Measurements from ENCODE around the gene RABEP1.
A peak's percentile ranks its signal among the peaks of the same experiment; 100 is the strongest.

RABEP1 gene

DNA sequence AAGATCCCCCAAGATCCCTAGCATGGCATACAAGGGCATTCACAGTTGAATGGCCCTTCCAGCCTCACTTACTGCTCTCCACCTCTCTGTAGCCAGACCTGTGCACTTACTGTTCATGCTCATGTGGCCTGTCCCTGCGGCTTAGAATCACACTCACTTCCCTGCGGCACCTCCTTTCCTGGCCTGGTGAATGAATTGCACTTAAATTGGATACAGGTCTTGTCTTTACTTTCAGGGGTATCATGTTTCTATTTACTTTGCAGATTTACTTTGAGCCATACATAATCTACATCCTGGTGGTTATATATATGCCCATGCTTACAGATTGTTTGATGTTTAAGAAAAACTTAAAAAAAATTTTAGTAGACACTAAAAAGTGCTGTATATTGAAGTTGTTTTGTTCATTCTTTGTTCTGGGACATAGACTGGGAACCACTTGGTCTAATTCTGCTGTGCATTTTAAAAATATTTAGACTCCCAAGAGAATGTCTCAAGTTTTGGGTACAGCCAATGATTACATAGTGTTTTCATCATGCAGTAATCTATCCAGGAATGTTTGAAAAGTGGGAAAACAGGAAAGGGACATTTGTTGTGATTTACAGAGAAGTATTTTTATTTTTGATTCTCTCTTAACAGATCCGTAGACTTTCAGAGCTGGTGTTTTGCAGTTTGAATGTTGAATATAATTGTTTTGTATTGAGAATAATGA lies 73.5 kb downstream of the RABEP1 start:
- H3K4me3 ChIP-seq (ENCODE audit: low read length): no peak overlapping the region
- no peaks in the 10 kb centered on the region for H3K4me1 ChIP-seq (ENCODE audit: control insufficient read depth, low read depth, low read length)
- H3K9ac ChIP-seq (ENCODE audit: low read length): no peak overlapping the region
- H2BK120ac ChIP-seq (ENCODE audit: low read depth, low read length): no peak overlapping the region
- no peak overlapping the region for H2AK5ac ChIP-seq (ENCODE audit: low read length)
- H3K23ac ChIP-seq (ENCODE audit: low read length): no peak overlapping the region
- H3K56ac ChIP-seq (ENCODE audit: low read length): no peak overlapping the region
- no peak overlapping the region for H3K27ac ChIP-seq (ENCODE audit: low read depth, low read length)
- no peak overlapping the region for H3K18ac ChIP-seq (ENCODE audit: low read length)
- H3K79me2 ChIP-seq (ENCODE audit: control insufficient read depth, insufficient read depth, low read length): no peaks in the 10 kb centered on the region
- H3K27me3 ChIP-seq (ENCODE audit: insufficient read depth, low read length, poor library complexity): no peaks in the 10 kb centered on the region
- DNase-seq: no peak
- no CpG with 5 or more reads among the region's 3 CpGs for WGBS (ENCODE audit: extremely low coverage, insufficient coverage, low lambda C conversion rate)
- H3K79me1 ChIP-seq (ENCODE audit: low read length): no peaks in the 10 kb centered on the region
- no peak overlapping the region for H4K5ac ChIP-seq (ENCODE audit: low read length)
- no peak overlapping the region for H2BK5ac ChIP-seq (ENCODE audit: low read length)
- no peak overlapping the region for H3K4ac ChIP-seq (ENCODE audit: low read depth, low read length)
- no peaks in the 10 kb centered on the region for H3K36me3 ChIP-seq (ENCODE audit: control insufficient read depth, insufficient read depth, low read length)
- H2BK15ac ChIP-seq (replicated peaks; ENCODE audit: low read depth): no peak overlapping the region
- no peak overlapping the region for H4K8ac ChIP-seq (ENCODE audit: low read depth, low read length)
- no peak overlapping the region for H3K4me2 ChIP-seq (ENCODE audit: low read length)

DNA sequence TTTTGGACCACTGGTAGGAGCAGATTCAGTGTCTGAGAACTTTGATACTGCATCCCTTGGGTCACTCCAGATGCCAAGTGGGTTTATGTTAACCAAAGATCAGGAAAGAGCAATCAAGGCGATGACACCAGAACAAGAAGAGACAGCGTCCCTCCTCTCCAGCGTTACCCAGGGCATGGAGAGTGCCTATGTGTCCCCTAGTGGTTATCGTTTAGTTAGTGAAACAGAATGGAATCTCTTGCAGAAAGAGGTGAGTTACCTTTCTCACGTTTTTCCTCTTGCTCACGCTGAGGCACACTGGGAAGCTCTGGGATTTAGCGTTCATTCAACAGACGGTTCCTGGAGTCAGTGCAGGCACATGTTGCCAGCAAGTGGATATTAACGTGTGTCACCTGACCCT lies 79.3 kb downstream of the RABEP1 start:
- Histone ChIP-seq H3K18ac (ENCODE audit: low read length) (no peak overlapping the region), H3K27me3 (ENCODE audit: insufficient read depth, low read length, poor library complexity) (no peaks in the 10 kb centered on the region), H3K23ac (ENCODE audit: low read length) (no peak overlapping the region), H2BK120ac (ENCODE audit: low read depth, low read length) (no peak overlapping the region), H3K56ac (ENCODE audit: low read length) (no peak overlapping the region), H2BK5ac (ENCODE audit: low read length) (no peak overlapping the region), H2BK15ac (replicated peaks; ENCODE audit: low read depth) (no peak overlapping the region), H3K4me3 (ENCODE audit: low read length) (no peak overlapping the region), H4K8ac (ENCODE audit: low read depth, low read length) (no peak overlapping the region), H4K5ac (ENCODE audit: low read length) (no peak overlapping the region), H3K9ac (ENCODE audit: low read length) (no peak overlapping the region), H3K79me1 (ENCODE audit: low read length) (peaks cover 3% of the 10 kb centered on the region), H3K4ac (ENCODE audit: low read depth, low read length) (no peak overlapping the region), H2AK5ac (ENCODE audit: low read length) (no peak overlapping the region), H3K27ac (ENCODE audit: low read depth, low read length) (no peak overlapping the region), H3K36me3 (ENCODE audit: control insufficient read depth, insufficient read depth, low read length) (no peaks in the 10 kb centered on the region), H3K79me2 (ENCODE audit: control insufficient read depth, insufficient read depth, low read length) (no peaks in the 10 kb centered on the region), H3K4me1 (ENCODE audit: control insufficient read depth, low read depth, low read length) (peaks cover 13% of the 10 kb centered on the region), H3K4me2 (ENCODE audit: low read length) (no peak overlapping the region)
- no CpG with 5 or more reads among the region's 9 CpGs for WGBS (ENCODE audit: extremely low coverage, insufficient coverage, low lambda C conversion rate)
- no peak for DNase-seq

DNA sequence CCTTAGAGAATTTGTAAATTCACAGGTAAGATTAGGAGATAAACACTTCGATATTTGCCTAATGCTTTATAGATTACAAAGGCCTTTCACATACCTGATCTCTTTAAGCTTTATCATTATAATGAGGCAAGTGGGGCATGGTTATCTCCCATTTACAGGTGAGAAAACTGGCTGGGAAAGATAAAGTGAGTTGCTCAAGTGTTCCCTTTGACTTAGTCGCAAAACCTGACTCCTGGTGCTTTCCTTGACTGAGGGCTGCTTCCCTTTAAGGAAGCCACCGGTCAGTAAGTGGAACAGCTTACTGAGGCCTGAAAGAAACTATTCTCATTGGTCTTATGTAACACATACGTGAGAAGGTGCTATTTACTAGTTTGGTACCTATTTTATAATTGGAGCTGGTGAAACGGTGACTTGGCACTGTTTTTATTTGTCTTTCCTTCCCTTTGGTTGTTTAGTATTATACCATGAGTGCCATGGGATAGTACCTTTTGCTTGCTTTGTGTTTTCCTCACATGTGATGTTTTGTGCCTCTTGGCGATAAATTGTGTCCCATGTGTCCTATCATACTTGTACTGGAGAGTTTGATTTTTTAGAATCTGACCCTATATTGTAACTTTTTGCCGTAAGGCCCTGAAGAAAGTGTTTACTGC lies 80.2 kb downstream of the RABEP1 start:
- DNase-seq: peak; percentile 89
- Histone ChIP-seq H3K23ac (ENCODE audit: low read length) (no peak overlapping the region), H4K5ac (ENCODE audit: low read length) (no peak overlapping the region), H3K56ac (ENCODE audit: low read length) (no peak overlapping the region), H2AK5ac (ENCODE audit: low read length) (no peak overlapping the region), H3K79me1 (ENCODE audit: low read length) (peaks cover 3% of the 10 kb centered on the region), H3K9ac (ENCODE audit: low read length) (no peak overlapping the region), H3K4me1 (ENCODE audit: control insufficient read depth, low read depth, low read length) (peaks cover 13% of the 10 kb centered on the region), H2BK15ac (replicated peaks; ENCODE audit: low read depth) (no peak overlapping the region), H3K36me3 (ENCODE audit: control insufficient read depth, insufficient read depth, low read length) (no peaks in the 10 kb centered on the region), H4K8ac (ENCODE audit: low read depth, low read length) (no peak overlapping the region), H2BK120ac (ENCODE audit: low read depth, low read length) (no peak overlapping the region), H3K79me2 (ENCODE audit: control insufficient read depth, insufficient read depth, low read length) (no peaks in the 10 kb centered on the region), H3K4me3 (ENCODE audit: low read length) (no peak overlapping the region), H3K4me2 (ENCODE audit: low read length) (no peak overlapping the region), H3K18ac (ENCODE audit: low read length) (no peak overlapping the region), H3K4ac (ENCODE audit: low read depth, low read length) (no peak overlapping the region), H3K27me3 (ENCODE audit: insufficient read depth, low read length, poor library complexity) (no peaks in the 10 kb centered on the region), H3K27ac (ENCODE audit: low read depth, low read length) (no peak overlapping the region), H2BK5ac (ENCODE audit: low read length) (no peak overlapping the region)
- no CpG with 5 or more reads among the region's 7 CpGs for WGBS (ENCODE audit: extremely low coverage, insufficient coverage, low lambda C conversion rate)

DNA sequence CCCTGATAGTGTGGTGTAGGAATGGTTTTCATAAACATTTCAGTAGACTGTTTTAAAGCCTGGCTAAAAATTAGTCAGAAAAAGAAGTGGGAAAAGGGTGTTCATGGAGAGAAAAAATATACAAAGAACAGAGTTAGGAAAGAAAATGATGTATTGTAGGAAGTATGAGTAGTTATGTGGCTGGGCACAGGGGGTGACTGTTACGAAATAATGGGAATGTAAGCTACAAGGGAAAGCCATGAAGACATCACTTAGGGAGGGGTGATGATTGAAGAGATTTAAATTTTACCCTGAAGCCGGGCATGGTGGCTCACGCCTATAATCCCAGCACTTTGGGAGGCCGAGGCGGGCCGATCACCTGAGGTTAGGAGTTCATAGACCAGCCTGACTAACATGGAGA lies 82.1 kb downstream of the RABEP1 start:
- H3K4me1 ChIP-seq (ENCODE audit: control insufficient read depth, low read depth, low read length): peaks cover 13% of the 10 kb centered on the region
- no peak overlapping the region for H3K9ac ChIP-seq (ENCODE audit: low read length)
- H2BK5ac ChIP-seq (ENCODE audit: low read length): no peak overlapping the region
- no peak overlapping the region for H3K4me2 ChIP-seq (ENCODE audit: low read length)
- no peak overlapping the region for H4K5ac ChIP-seq (ENCODE audit: low read length)
- H2BK120ac ChIP-seq (ENCODE audit: low read depth, low read length): no peak overlapping the region
- H3K27me3 ChIP-seq (ENCODE audit: insufficient read depth, low read length, poor library complexity): no peaks in the 10 kb centered on the region
- WGBS (ENCODE audit: extremely low coverage, insufficient coverage, low lambda C conversion rate): 100% methylated on average over 1 of the region's 6 CpGs
- no peaks in the 10 kb centered on the region for H3K36me3 ChIP-seq (ENCODE audit: control insufficient read depth, insufficient read depth, low read length)
- H3K56ac ChIP-seq (ENCODE audit: low read length): no peak overlapping the region
- no peak overlapping the region for H3K4ac ChIP-seq (ENCODE audit: low read depth, low read length)
- no peak overlapping the region for H2BK15ac ChIP-seq (replicated peaks; ENCODE audit: low read depth)
- H3K27ac ChIP-seq (ENCODE audit: low read depth, low read length): no peak overlapping the region
- peaks cover 3% of the 10 kb centered on the region for H3K79me1 ChIP-seq (ENCODE audit: low read length)
- H3K79me2 ChIP-seq (ENCODE audit: control insufficient read depth, insufficient read depth, low read length): no peaks in the 10 kb centered on the region
- no peak overlapping the region for H3K18ac ChIP-seq (ENCODE audit: low read length)
- no peak for DNase-seq
- H3K23ac ChIP-seq (ENCODE audit: low read length): no peak overlapping the region
- no peak overlapping the region for H2AK5ac ChIP-seq (ENCODE audit: low read length)
- H4K8ac ChIP-seq (ENCODE audit: low read depth, low read length): no peak overlapping the region
- H3K4me3 ChIP-seq (ENCODE audit: low read length): no peak overlapping the region

DNA sequence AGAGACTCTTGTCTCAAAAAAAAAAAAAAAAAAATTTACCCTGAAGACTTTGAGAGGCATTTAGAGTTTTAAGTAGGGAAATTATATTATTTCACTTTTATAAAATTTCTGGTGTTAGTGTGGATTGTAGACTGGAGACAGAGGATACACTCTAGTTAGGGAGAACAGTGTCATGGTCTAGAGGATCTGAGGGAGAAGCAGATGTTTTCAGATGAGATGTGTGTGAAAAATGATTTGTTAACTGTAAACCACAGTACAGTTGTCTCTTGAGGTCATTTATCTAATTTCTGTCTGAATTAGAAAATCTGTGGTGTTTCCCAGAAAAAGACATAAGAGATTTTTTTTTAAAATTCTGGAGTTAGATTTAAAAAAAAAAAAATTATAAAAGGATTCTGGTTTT lies 82.6 kb downstream of the RABEP1 start:
- Histone ChIP-seq H4K5ac (ENCODE audit: low read length) (no peak overlapping the region), H3K4me3 (ENCODE audit: low read length) (no peak overlapping the region), H3K27ac (ENCODE audit: low read depth, low read length) (no peak overlapping the region), H2AK5ac (ENCODE audit: low read length) (no peak overlapping the region), H3K4ac (ENCODE audit: low read depth, low read length) (no peak overlapping the region), H2BK120ac (ENCODE audit: low read depth, low read length) (no peak overlapping the region), H3K4me2 (ENCODE audit: low read length) (no peak overlapping the region), H3K36me3 (ENCODE audit: control insufficient read depth, insufficient read depth, low read length) (no peaks in the 10 kb centered on the region), H3K23ac (ENCODE audit: low read length) (no peak overlapping the region), H3K79me2 (ENCODE audit: control insufficient read depth, insufficient read depth, low read length) (no peaks in the 10 kb centered on the region), H3K56ac (ENCODE audit: low read length) (no peak overlapping the region), H2BK15ac (replicated peaks; ENCODE audit: low read depth) (no peak overlapping the region), H3K4me1 (ENCODE audit: control insufficient read depth, low read depth, low read length) (peaks cover 13% of the 10 kb centered on the region), H3K18ac (ENCODE audit: low read length) (no peak overlapping the region), H3K27me3 (ENCODE audit: insufficient read depth, low read length, poor library complexity) (no peaks in the 10 kb centered on the region), H3K9ac (ENCODE audit: low read length) (no peak overlapping the region), H4K8ac (ENCODE audit: low read depth, low read length) (no peak overlapping the region), H3K79me1 (ENCODE audit: low read length) (peaks cover 3% of the 10 kb centered on the region), H2BK5ac (ENCODE audit: low read length) (no peak overlapping the region)
- DNase-seq: no peak

DNA sequence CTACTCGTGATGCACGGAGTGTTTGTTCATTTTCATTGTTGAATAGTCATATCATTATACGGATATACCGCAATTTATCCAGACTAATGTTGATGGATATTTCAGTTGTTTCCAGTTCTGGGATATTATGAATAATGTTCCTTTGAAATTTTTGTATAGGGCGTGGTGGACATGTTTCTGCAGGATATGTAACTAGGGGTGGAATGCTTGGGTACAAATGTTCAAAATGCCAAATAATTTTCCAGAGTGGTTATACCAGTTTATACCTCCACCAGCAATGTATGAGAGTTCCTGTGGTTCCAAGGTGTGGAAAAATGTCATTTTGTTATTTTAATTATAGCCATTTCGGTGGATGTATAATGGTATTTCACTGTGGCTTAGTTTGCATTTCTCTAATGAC lies 83.7 kb downstream of the RABEP1 start:
- no peak overlapping the region for H3K18ac ChIP-seq (ENCODE audit: low read length)
- no peak overlapping the region for H4K8ac ChIP-seq (ENCODE audit: low read depth, low read length)
- H3K4me1 ChIP-seq (ENCODE audit: control insufficient read depth, low read depth, low read length): peaks cover 13% of the 10 kb centered on the region
- no CpG with 5 or more reads among the region's 6 CpGs for WGBS (ENCODE audit: extremely low coverage, insufficient coverage, low lambda C conversion rate)
- peaks cover 3% of the 10 kb centered on the region for H3K79me1 ChIP-seq (ENCODE audit: low read length)
- DNase-seq: no peak
- H3K56ac ChIP-seq (ENCODE audit: low read length): no peak overlapping the region
- no peak overlapping the region for H2BK15ac ChIP-seq (replicated peaks; ENCODE audit: low read depth)
- H3K4me3 ChIP-seq (ENCODE audit: low read length): no peak overlapping the region
- no peak overlapping the region for H4K5ac ChIP-seq (ENCODE audit: low read length)
- H3K27ac ChIP-seq (ENCODE audit: low read depth, low read length): no peak overlapping the region
- H3K9ac ChIP-seq (ENCODE audit: low read length): no peak overlapping the region
- no peak overlapping the region for H3K4ac ChIP-seq (ENCODE audit: low read depth, low read length)
- no peaks in the 10 kb centered on the region for H3K27me3 ChIP-seq (ENCODE audit: insufficient read depth, low read length, poor library complexity)
- H2AK5ac ChIP-seq (ENCODE audit: low read length): no peak overlapping the region
- H3K36me3 ChIP-seq (ENCODE audit: control insufficient read depth, insufficient read depth, low read length): peaks cover 2% of the 10 kb centered on the region
- no peak overlapping the region for H2BK5ac ChIP-seq (ENCODE audit: low read length)
- H3K4me2 ChIP-seq (ENCODE audit: low read length): no peak overlapping the region
- H3K79me2 ChIP-seq (ENCODE audit: control insufficient read depth, insufficient read depth, low read length): no peaks in the 10 kb centered on the region
- no peak overlapping the region for H2BK120ac ChIP-seq (ENCODE audit: low read depth, low read length)
- H3K23ac ChIP-seq (ENCODE audit: low read length): no peak overlapping the region
